Uterus (tissue), 2 donors: ENCODE results near the gene AP2A2.

Experiments
- POLR2A ChIP-seq, 2 donors: fragments of 450-650 bp; IDR thresholded peaks; one replicate each; pipeline ENCODE4 v1.6.1; 2016; ENCODE audit warnings: antibody characterized with exemption in 2 of 2, mild to moderate bottlenecking in 1 of 2, moderate library complexity in 1 of 2
- TF ChIP-seq, protein P1 (sequence below), 4 experiments: fragments of 200-600 bp in 2 of 4; fragments of 450-650 bp in 2 of 4; sonication (generic) in 2 of 4; IDR thresholded peaks; one replicate each; pipeline ENCODE4 v1.5.1; 2016 to 2019; ENCODE audit warnings: antibody characterized with exemption in 4 of 4, mild to moderate bottlenecking in 2 of 4, moderate library complexity in 1 of 4

DNA sequence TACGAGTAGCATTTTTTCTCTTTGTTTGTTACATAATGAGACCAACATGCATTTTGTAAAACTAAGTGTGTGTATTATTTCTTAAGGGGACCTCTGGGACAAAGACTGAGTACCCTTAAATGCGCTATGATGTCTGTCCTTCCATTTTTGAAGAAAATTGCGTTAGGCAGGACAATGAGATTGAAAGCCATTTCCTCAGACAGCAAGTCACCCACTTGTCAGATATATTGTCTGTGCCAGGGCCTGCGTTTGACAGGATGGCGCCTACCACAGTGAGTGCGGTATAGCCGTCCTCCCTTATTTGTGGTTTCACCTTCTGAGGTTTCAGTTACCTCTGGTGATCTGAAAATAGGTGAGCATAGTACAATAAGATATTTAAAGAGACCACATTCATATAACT is 2.2 kb downstream of the AP2A2 start:
- no peak for TF ChIP-seq POLR2A (IDR thresholded peaks at IDR 0.05)
- TF ChIP-seq, protein P1, sequence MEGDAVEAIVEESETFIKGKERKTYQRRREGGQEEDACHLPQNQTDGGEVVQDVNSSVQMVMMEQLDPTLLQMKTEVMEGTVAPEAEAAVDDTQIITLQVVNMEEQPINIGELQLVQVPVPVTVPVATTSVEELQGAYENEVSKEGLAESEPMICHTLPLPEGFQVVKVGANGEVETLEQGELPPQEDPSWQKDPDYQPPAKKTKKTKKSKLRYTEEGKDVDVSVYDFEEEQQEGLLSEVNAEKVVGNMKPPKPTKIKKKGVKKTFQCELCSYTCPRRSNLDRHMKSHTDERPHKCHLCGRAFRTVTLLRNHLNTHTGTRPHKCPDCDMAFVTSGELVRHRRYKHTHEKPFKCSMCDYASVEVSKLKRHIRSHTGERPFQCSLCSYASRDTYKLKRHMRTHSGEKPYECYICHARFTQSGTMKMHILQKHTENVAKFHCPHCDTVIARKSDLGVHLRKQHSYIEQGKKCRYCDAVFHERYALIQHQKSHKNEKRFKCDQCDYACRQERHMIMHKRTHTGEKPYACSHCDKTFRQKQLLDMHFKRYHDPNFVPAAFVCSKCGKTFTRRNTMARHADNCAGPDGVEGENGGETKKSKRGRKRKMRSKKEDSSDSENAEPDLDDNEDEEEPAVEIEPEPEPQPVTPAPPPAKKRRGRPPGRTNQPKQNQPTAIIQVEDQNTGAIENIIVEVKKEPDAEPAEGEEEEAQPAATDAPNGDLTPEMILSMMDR (IDR thresholded peaks at IDR 0.05), result no peak
